ENCODE measurements around the gene KLF12. TPM values are rescaled to one million over a fixed set of nuclear protein-coding genes. Genes with fewer than 3 reads are reported as not detected.

The KLF12 gene
- total and polyA plus RNA-seq, 2 donors (not counting 3 experiments of a cell fraction or from before 2014, with no cell fraction given), result 16.0 to 25.9 TPM

DNA sequence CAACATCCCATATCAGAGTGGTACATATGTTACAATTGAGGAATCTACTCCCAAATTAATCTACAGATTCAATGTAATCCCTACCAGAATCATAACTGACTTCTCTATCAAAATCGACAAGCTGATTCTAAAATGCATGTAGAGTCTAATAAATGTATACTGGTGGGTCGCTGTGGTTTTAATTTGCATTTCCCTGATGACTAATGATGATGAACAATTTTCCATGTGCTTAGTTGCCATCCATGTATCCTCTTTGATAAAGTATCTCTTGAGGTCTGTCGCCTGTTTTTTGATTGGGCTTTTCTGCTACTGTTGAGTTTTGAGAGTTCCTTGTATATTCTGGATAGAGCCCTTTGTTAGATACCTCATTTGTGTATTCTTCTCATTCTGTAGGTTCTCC is 43.8 kb downstream of the KLF12 start:
- H3K79me2 ChIP-seq (ENCODE audit: control insufficient read depth, insufficient read depth, low read length), result peaks cover 53% of the 10 kb centered on the region
- dilution Hi-C loops (cut with MboI; ENCODE audit: extremely low pct_ligation_motif_present, low sequenced_read_pairs), result no loop called here
- FAIRE-seq (no peak), DNase-seq (ENCODE audit: low read depth, low spot score) (no peak)
- TF ChIP-seq, protein P1, sequence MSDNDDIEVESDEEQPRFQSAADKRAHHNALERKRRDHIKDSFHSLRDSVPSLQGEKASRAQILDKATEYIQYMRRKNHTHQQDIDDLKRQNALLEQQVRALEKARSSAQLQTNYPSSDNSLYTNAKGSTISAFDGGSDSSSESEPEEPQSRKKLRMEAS (IDR thresholded peaks at IDR 0.05; ENCODE audit: insufficient read depth, insufficient read length), result no peak
- TF ChIP-seq JUN (IDR thresholded peaks at IDR 0.05; ENCODE audit: borderline replicate concordance, insufficient read depth, insufficient read length, low read depth) (no peak), GATA2 (IDR thresholded peaks at IDR 0.05; ENCODE audit: insufficient read depth, insufficient read length, low read depth, low read length) (no peak), POLR2AphosphoS5 (IDR thresholded peaks at IDR 0.05; ENCODE audit: insufficient read depth, low read depth, low read length) (no peak), CTCF (IDR thresholded peaks at IDR 0.05; ENCODE audit: extremely low read depth in 1 of 2, insufficient read depth in 1 of 2, low read depth in 1 of 2, low read length in 2 of 2) (no peak), POLR2A (IDR thresholded peaks at IDR 0.05; ENCODE audit: low read depth, low read length) (no peak), MYC (IDR thresholded peaks at IDR 0.05; ENCODE audit: low read depth, low read length) (no peak), FOS (IDR thresholded peaks at IDR 0.05; ENCODE audit: borderline replicate concordance, insufficient read depth, low read length) (no peak), EZH2 (IDR thresholded peaks at IDR 0.05; ENCODE audit: borderline replicate concordance, low read depth, low read length, severe bottlenecking) (no peak)
- H3K9me3 ChIP-seq (replicated peaks; ENCODE audit: control insufficient read depth, insufficient read depth, low read length), result no peaks in the 10 kb centered on the region
- no TSS peak for BruUV-seq (replicated peaks)
- H3K4me3 ChIP-seq (replicated peaks in 1 of 3; ENCODE audit: insufficient read depth in 1 of 3, low read depth in 1 of 3, low read length in 3 of 3), result no peak overlapping the region
- peaks cover 3% of the 10 kb centered on the region for H3K4me1 ChIP-seq (ENCODE audit: control insufficient read depth, extremely low read depth, insufficient read depth, low read length)
- H3K27ac ChIP-seq (ENCODE audit: insufficient read depth, low read depth, low read length), result no peak overlapping the region
- ChIA-PET POLR2A (no interaction called here), CTCF (no interaction called here)
- peaks cover 12% of the 10 kb centered on the region for H4K20me1 ChIP-seq (replicated peaks; ENCODE audit: control insufficient read depth, extremely low read depth, insufficient read depth, low read length)
- H3K36me3 ChIP-seq (ENCODE audit: control insufficient read depth in 2 of 2, extremely low read depth in 1 of 2, insufficient read depth in 2 of 2, low read length in 2 of 2), result no peaks in the 10 kb centered on the region
- no peak overlapping the region for H3K4me2 ChIP-seq (ENCODE audit: insufficient read depth, low read length)
- H3K9me1 ChIP-seq (replicated peaks; ENCODE audit: control insufficient read depth, extremely low read depth, insufficient read depth, low read length), result no peaks in the 10 kb centered on the region
- no peak overlapping the region for H2AFZ ChIP-seq (ENCODE audit: low read depth, low read length)
- no peak overlapping the region for H3K9ac ChIP-seq (replicated peaks; ENCODE audit: extremely low read depth, insufficient read depth, low read length)
- intact Hi-C loops (cut with micrococcal nuclease), result no loop called here
- no peaks in the 10 kb centered on the region for H3K27me3 ChIP-seq (ENCODE audit: control insufficient read depth in 2 of 2, insufficient read depth in 2 of 2, low read length in 2 of 2)

Data from endothelial cell of umbilical vein (primary cell).